ENCODE data around the gene TMEM52B. TPM values are rescaled to one million over a fixed set of nuclear protein-coding genes. Genes with fewer than 3 reads are reported as not detected.
A peak's percentile ranks its signal among the peaks of the same experiment; 100 is the strongest.

The TMEM52B gene
- total and polyA plus RNA-seq, 9 of the 15 experiments (the other 6 are each of a cell fraction or from before 2014, with no cell fraction given): not detected

DNA sequence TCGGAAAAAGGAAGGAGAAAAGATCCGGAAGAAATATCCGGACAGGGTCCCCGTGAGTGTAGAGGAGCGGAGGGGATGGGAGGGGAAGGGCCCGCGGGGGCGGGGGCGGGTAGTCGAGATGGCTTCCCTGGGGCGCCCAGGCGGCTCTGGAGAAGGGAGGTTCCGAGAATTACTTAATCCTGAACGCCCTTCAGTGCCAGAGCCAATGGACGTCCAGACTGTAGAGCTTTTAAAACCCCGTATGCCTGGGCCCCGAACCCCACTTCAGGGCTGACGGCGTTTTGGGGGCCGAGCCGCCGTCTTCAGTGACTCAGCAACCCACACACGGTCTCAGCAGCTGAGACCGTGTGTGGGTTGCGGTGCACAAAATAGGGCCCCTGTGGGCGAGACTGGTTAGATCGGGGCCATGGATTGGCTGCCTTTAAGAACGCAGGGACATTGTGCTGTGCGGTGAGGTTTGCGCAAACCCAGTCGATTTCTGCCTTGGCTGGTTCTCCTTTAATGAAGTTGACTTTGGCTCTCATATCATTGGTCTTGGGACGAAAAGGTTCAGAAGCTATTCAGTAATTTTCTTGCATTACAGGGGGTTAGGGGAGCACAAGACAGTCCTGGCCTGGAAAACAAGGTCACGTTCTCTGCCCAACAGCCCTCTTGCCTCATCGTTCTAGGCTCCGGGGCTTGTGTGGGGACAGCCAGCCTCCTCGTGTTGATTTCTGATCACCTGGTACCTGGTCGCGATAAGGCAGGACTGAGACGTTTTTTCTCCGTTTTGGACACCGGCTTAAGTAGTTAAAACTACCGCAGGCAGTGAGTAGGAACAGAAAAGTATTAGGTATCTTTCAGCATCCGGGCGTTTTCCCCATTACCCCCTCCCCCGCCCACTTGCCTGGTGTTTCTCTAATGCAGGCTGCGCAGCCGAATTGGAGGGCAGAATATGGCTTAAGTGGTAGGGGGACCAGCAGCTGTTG is 34.6 kb downstream of the TMEM52B start (continued):
- peak; percentile 29 for TF ChIP-seq BRD9 (IDR thresholded peaks at IDR 0.05; ENCODE audit: low read depth, partially characterized antibody)
- TF ChIP-seq, protein P1, sequence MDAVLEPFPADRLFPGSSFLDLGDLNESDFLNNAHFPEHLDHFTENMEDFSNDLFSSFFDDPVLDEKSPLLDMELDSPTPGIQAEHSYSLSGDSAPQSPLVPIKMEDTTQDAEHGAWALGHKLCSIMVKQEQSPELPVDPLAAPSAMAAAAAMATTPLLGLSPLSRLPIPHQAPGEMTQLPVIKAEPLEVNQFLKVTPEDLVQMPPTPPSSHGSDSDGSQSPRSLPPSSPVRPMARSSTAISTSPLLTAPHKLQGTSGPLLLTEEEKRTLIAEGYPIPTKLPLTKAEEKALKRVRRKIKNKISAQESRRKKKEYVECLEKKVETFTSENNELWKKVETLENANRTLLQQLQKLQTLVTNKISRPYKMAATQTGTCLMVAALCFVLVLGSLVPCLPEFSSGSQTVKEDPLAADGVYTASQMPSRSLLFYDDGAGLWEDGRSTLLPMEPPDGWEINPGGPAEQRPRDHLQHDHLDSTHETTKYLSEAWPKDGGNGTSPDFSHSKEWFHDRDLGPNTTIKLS (IDR thresholded peaks at IDR 0.05; ENCODE audit: borderline replicate concordance, low read depth): peak; percentile 44; the same call in 1 of the 2 replicates
- TF ChIP-seq GABPB1 (CRISPR knock-in tag; IDR thresholded peaks at IDR 0.05): no peak
- peak; percentile 64 for TF ChIP-seq HNRNPLL (IDR thresholded peaks at IDR 0.05; ENCODE audit: low read depth, low read length, poor library complexity, severe bottlenecking)
- 0 out of 4 replicates have a peak, but pooled peaks of 1 of the 2 experiments have one; percentile 5 for TF ChIP-seq RCOR1 (IDR thresholded peaks at IDR 0.05; ENCODE audit: borderline replicate concordance in 1 of 2, low read depth in 2 of 2, low read length in 2 of 2)
- TF ChIP-seq ELF2 (CRISPR knock-in tag; IDR thresholded peaks at IDR 0.05): no peak
- TF ChIP-seq TBL1XR1 (IDR thresholded peaks at IDR 0.05; ENCODE audit: low read length in 2 of 2): 0 out of 4 replicates have a peak, but pooled peaks of 1 of the 2 experiments have one; percentile 8
- peak; percentile 37; the same call in 1 of the 2 replicates for TF ChIP-seq EP400 (IDR thresholded peaks at IDR 0.05)
- TF ChIP-seq RBFOX2 (IDR thresholded peaks at IDR 0.05; ENCODE audit: low read depth, low read length): peak; percentile 68
- peak; percentile 59 for TF ChIP-seq C11orf30 (IDR thresholded peaks at IDR 0.05; ENCODE audit: low read depth)
- no peak for TF ChIP-seq ZNF134 (CRISPR knock-in tag; conservative IDR thresholded peaks at IDR 0.05)
- TF ChIP-seq MAFK (IDR thresholded peaks at IDR 0.05; ENCODE audit: low read length): peak; percentile 38; the same call in 1 of the 2 replicates
- peak; percentile 65 for TF ChIP-seq ZNF316 (IDR thresholded peaks at IDR 0.05)
- TF ChIP-seq MAFF (IDR thresholded peaks at IDR 0.05; ENCODE audit: low read length): 0 out of 2 replicates have a peak, but pooled peaks have one; percentile 8
- TF ChIP-seq CBX3 (IDR thresholded peaks at IDR 0.05; ENCODE audit: borderline replicate concordance in 1 of 2, low read length in 2 of 2): peak in 1 of 2 experiments; percentile 40; a peak in 1 of 3 replicates
- peak; percentile 80 for TF ChIP-seq CEBPB (tag; IDR thresholded peaks at IDR 0.05)
- no peak for TF ChIP-seq KLF10 (CRISPR knock-in tag; IDR thresholded peaks at IDR 0.05)
- TF ChIP-seq BHLHE40 (IDR thresholded peaks at IDR 0.05; ENCODE audit: low read length): peak; percentile 23; the same call in 1 of the 2 replicates
- TF ChIP-seq CEBPG (CRISPR knock-in tag; IDR thresholded peaks at IDR 0.05): no peak
- peak in 1 of 2 experiments; percentile 64; a peak in 2 of 4 replicates for TF ChIP-seq CEBPG (tag; conservative IDR thresholded peaks at IDR 0.05 in 1 of 2, IDR thresholded peaks at IDR 0.05 in 1 of 2)

Measured in K562 (cell line).